Fibroblast of mammary gland (primary cell): ENCODE data around the gene BCLAF1.
A peak's percentile ranks its signal among the peaks of the same experiment; 100 is the strongest.

Experiments used
- DNase-seq: peaks from one replicate; pipeline ENCODE4 v3.0.0-alpha.2; 2010; ENCODE audit warnings: low read depth
- H3K4me3 ChIP-seq: 2 replicates; pipeline ENCODE4 v1.5.1; 2011; ENCODE audit warnings: low read depth, mild to moderate bottlenecking, low read length, moderate library complexity; ENCODE audit not compliant: control insufficient read depth
- CTCF ChIP-seq: conservative IDR thresholded peaks from 2 replicates; pipeline ENCODE4 v1.5.1; 2011; ENCODE audit warnings: low read depth, low read length, inconsistent platforms; ENCODE audit not compliant: control insufficient read depth, insufficient read depth

BCLAF1 gene

GRCh38 chr6:136334465-136334846 lies 44.8 kb upstream of the BCLAF1 start:
- no peak for TF ChIP-seq CTCF
- H3K4me3 ChIP-seq, result no peak overlapping the region
- no peak for DNase-seq

GRCh38 chr6:136333824-136334464 lies 44.3 kb upstream of the BCLAF1 start:
- no peak overlapping the region for H3K4me3 ChIP-seq
- no peak for DNase-seq
- no peak for TF ChIP-seq CTCF

GRCh38 chr6:136331461-136331860 lies 41.8 kb upstream of the BCLAF1 start:
- no peak for DNase-seq
- H3K4me3 ChIP-seq, result no peak overlapping the region
- no peak for TF ChIP-seq CTCF

GRCh38 chr6:136330634-136331033 lies 41.0 kb upstream of the BCLAF1 start:
- no peak for TF ChIP-seq CTCF
- no peak for DNase-seq
- no peak overlapping the region for H3K4me3 ChIP-seq

GRCh38 chr6:136326038-136326553 lies 36.5 kb upstream of the BCLAF1 start:
- TF ChIP-seq CTCF, result no peak
- H3K4me3 ChIP-seq, result no peak overlapping the region
- peak; percentile 40 for DNase-seq

GRCh38 chr6:136324686-136325380 lies 35.2 kb upstream of the BCLAF1 start:
- no peak for DNase-seq
- H3K4me3 ChIP-seq, result no peak overlapping the region
- no peak for TF ChIP-seq CTCF
